Fibroblast of skin of right biceps (primary cell): ENCODE results near the gene SAMD10.
"Not testable (repeated sequence)": the region's sequence is repeated elsewhere in the genome, so short reads cannot be mapped to it uniquely, and the experiment has no call there.

ENCODE experiments used
- DNase-seq: peaks from one replicate; pipeline ENCODE4 v3.0.0-alpha.2; 2013

Gene SAMD10

DNA sequence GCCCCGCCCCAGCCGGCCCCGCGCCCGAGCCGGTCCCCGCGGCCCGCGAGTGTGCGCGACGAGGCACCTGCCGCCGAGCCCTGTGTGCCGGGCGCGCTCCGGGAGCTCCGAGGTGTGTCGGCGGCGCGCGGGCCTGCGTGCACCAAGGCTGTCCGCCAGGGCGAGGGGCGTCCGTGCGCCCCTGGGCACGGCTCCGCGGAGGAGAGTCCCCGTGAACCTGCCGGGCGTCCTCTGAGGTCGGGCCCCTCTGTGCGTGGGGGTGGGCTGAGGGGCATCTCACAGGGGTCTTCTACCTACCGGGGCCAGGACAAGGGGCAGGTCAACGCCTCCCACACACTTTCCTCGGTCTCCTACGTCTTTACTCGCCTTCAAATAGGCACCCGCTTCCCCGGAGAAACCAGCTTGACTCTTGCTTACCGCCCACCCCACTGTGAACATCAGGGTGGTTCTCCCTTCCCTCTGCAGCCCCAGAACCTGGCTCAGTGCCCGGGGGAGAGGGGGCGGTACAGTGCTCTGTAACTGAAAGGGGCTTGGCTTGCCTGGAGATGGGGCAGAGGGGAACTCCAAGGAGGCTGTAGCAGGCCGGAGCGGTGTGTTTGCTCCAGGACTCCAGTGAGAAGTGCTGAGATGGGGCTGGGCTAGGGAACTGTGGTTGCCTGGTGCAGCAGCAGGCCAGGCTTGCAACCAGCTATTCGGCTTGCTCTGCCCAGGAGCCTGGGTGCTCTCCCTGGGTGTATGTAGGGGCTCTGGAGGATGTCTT is at the start of gene SAMD10:
Gene SAMD10, minus strand, starts transcription at position 86 of the 760 bp plus-strand sequence. CDS start 175 bp downstream, outside the sequence.
- peak; percentile 46 for DNase-seq

DNA sequence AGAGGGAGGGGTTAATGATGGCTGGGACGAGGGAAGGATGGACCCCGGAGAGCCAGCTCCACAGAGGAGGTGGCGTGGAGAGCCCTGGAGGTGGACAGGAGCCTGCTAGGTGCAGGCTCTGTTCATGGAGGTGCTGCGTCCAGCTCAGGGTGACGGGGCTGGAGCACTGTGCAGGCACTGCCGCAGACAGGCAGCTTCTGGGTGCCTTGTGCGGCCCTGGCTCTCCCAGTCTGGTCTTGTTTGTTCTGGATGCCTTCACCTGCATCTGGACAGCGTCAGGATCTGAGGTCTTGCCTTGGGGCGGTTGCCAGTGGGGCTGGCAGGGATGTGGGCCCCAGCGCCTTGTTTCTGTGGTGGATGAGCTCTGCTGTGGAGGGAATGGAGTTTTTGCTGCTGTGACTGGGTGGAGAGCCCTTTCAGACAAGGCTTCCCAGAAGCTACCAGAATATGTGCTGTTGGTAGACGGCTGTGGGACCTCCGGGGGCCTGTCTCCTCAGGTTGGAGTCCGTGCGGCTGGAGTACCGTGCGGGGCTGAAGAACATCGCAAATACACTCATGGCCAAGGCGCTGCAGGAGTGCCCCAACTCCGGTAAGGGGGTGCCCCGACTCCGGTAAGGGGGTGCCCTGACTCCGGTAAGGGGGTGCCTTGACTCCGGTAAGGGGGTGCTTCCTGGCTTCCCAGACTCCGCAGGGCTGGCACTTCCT is 48.7 kb upstream of the SAMD10 start:
- no peak for DNase-seq

DNA sequence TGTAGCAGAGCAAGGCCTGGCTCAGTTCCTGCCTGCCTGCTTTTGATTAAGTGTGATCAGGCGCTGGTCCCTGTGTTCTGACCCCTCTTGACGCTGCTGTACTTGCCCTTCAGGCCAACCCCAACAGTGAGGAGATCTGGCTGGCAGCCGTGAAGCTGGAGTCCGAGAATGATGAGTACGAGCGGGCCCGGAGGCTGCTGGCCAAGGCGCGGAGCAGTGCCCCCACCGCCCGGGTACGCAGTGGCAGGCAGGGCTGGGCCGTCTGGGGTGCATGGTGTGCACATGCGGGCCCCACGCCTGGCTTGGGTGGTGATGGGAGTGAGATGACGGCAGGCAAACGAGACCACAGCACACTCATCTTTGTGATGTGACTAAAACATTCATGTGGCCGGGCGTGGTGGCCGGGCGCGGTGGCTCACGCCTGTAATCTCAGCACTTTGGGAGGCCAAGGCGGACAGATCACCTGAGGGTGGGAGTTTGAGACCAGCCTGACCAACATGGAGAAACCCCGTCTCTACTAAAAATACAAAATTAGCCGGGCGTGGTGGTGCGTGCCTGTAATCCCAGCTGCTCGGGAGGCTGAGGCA is 46.5 kb upstream of the SAMD10 start:
- no peak for DNase-seq

DNA sequence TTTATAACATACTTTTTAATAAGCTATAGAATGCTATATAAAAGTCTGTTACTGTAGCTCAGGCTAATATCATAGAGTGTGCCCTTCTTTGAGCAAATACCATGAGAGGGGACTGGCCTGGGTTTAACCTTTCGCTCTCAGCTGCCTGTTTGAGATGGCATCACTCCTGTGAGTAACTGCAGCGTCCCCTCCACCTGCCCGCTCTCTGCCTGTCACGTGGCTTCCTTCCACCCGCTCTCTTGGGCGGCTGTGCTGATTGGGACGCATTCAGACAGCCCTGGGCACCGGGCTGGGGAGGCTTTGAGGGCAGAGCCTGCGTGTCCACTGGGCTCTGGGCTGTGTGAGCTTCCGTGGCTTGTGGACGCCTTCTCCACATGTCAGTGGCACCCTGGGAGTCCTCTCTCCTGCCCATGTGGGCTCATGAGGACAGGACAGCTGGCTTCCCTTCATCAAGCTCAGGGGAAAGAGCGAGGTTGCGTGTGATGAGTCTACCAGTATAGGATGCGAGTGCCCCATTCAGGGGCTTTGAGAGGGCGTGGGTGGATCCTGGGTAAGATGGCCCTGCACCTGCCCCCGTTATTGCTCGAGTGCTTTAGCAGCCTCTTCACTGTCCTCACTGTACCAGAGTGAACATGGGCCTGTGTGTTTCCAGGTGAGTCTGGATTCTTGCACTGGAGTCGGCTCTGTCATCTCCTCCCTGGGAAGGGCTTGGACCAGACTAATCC is 45.8 kb upstream of the SAMD10 start:
- DNase-seq = no peak

DNA sequence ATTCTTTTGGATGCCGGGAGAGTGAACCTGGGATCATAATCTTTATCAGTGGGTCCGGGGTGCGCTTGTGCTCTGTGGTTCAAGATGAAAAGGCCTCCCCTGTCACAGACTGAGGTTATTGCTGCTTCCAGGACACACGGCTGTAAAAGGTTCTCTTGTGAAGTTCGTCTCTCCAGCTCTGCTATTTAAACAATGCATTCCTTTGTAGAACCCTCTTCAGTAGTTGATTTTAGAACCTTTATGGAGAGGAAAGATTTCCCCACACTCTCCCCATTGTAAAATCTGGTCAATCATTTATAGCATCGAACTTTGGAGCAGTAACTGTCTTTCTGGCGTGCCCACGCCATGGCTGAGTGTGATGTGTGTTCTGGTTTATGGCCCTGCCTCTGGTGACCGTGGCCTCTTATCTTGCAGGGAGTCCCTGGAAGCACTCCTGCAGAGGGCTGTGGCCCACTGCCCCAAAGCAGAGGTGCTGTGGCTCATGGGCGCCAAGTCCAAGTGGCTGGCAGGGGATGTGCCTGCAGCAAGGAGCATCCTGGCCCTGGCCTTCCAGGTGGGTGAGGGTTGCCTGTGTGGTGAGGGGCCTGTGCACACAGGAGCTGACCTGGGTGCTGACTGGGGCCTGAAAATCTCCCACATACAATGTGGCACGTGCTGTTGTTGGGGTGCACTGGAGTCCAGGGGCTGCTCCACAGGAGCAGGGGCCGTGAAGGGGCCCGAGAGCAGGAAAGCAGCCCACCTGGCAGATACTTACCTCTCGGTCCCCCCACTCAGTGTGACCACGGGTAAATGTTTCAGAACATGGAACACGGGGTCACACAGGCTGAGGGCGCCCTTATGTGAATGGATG is 44.9 kb upstream of the SAMD10 start:
- DNase-seq = no peak

DNA sequence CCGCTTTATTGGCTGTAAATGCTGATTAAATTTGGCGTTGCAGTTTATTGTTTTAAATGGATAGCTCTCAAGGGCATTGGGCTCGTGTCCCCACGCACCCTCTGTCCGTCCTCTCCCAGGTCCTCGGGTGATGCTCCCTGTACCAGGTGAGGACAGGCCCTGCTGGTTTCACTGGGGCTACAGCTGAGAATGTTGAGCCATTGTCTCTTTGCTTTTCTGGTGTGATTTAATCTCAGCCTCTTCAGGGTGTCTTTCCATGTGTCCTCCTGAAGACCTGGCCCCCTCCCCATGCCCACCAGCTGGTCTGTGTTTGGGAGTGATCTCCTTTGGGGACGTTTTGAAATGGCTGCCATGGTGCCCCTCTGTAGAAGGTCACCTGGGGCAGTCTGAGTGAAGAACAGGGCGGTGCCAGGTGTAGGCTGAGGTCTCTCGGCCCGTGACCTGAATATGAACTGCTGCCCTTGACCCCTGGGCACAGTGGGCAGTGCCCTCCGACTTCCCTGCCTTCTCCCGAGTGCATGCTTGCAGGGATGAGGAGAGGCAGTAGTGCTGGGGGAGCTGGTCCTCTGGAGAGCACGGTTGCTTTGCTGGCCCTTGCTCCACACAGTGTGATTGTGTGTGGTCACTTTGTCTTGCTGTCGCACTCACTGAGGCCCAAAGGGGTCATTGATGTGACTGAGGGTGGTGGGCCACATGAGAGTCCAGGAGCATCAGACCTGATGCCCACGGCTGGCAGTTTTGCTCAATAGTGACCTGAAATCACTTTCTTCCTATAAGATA is 44.1 kb upstream of the SAMD10 start:
- DNase-seq = no peak

DNA sequence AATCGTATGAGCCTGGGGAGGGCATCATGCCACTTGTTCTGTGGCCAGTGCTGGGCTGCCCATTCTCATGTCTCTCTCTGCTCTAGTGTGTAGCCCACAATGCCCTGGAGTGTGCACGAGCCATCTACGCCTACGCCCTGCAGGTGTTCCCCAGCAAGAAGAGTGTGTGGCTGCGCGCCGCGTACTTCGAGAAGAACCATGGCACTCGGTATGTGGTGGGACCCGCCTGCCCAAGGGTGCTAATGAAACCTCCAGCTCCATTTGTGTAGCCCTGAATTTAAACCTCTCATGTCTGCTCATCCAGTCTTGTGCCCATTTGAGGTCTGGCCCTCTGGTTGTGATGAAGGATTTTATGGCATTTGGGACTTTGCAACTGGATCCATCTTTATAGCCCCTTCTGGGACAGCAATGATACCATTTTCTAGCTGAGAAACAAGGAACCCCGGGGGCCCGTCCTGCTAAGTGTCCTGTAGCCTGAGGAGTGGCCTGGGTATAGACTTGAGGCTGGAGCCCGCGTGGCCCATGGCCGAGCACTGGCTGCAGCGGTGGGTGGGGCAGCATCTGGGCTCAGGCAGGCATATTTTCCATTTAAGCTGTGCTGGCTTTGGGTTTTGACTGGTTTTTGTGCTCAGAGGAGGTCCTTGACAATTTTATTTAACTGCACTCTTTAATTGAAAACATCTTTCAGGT is 43.4 kb upstream of the SAMD10 start:
- no peak for DNase-seq

DNA sequence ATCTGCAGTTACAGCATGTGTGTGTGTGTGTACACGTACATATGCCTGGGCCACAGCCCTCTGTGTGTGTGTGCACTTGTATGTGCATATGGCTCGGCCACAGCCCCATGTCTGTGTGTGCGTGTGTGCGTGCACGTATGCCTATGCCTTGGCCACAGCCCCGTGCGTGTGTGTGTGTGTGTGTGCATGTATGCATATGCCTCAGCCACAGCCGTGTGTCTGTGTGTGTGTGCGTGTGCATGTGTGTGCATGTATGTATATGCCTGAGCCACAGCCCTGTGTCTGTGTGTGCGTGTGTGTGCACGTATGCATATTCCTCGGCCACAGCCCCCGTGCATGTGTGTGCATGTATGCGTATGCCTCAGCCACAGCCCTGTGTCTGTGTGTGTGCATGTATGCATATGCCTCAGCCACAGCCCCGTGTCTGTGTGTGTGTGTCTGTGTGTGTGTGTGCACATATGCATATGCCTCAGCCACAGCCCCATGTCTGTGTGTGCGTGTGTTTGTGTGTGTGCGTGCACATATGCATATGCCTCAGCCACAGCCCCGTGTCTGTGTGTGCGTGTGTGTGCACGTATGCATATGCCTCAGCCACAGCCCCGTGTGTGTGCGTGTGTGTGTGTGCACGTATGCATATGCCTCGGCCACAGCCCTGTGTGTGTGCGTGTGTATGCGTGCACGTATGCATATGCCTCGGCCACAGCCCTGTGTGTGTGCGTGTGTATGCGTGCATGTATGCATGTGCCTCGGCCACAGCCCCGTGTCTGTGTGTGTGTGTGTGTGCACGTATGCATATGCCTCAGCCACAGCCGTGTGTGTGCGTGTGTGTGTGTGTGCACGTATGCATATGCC is 41.9 kb upstream of the SAMD10 start:
- DNase-seq = no peak

DNA sequence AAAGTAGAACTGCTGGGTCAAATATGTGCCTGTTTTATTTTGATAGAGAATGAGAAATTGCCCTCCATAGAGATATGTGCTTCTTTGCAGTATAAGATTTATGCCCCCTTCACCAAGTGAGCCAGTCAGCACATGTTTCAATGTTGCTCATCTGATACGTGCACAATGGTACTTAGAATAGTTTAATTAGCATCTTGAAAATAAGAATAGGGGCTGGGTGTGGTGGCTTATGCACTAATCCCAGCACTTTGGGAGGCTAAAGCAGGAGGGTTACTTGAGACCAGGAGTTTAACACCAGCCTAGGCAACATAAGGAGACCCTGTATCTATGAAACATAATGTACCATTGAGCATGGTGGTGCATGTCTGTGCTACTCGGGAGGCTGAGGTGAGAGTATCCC is 36.2 kb upstream of the SAMD10 start:
- no peak for DNase-seq

DNA sequence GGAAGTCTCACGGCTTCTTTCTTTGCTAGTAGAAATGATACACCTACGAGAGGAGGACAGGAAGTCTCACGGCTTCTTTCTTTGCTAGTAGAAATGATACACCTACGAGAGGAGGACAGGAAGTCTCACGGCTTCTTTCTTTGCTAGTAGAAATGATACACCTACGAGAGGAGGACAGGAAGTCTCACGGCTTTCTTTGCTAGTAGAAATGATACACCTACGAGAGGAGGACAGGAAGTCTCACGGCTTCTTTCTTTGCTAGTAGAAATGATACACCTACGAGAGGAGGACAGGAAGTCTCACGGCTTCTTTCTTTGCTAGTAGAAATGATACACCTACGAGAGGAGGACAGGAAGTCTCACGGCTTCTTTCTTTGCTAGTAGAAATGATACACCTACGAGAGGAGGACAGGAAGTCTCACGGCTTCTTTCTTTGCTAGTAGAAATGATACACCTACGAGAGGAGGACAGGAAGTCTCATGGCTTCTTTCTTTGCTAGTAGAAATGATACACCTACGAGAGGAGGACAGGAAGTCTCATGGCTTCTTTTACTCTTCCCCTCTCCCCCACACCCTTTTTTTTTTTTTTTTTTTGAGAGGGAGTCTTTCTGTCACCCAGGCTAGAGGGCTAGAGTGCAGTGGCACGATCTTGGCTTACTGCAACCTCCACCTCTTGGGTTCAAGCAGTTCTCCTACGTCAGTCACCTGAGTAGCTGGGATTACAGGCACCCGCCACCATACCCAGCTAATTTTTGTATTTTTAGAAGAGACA is 33.1 kb upstream of the SAMD10 start:
- DNase-seq = not testable (repeated sequence)

DNA sequence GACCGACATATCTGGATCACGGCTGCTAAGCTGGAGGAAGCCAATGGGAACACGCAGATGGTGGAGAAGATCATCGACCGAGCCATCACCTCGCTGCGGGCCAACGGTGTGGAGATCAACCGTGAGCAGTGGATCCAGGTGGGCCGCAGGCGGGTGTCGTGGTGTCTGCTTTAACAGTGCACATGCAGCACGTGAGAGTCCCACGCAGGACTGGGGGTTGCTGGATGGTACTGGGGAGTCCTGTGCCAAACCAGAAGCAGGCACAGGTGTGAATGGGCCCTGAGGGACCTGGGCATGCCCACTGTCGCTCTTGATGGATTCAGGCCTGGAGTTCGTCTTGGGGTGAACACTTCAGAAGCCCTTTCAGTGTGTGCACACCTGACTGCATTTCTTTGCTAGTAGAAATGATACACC is 31.9 kb upstream of the SAMD10 start:
- DNase-seq = no peak

DNA sequence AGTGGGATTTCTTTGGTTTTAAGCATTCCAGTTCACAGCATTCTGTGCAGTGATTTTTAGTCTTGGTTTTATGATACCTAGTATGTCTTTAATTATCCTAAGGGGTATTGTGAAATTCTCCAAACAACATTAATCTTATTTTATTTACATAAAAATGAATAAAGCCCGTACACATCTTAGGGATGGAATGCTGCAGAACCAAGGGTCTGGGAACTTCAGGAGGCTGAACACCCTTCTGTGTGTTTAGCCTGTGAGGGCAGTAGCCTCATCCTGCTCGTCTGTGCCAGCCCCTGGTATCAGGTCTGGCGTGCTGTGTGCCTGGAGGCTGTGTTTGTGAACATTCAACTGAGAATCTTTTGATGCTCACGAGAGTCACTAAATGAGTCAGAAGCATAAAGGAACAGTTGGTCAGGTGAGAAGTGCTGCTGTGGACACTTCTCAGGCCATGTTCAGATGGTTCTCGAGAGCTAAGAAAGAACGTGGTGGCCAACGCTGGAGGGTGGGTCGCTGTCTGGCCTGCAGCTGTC is 31.3 kb upstream of the SAMD10 start:
- DNase-seq = peak; percentile 6

DNA sequence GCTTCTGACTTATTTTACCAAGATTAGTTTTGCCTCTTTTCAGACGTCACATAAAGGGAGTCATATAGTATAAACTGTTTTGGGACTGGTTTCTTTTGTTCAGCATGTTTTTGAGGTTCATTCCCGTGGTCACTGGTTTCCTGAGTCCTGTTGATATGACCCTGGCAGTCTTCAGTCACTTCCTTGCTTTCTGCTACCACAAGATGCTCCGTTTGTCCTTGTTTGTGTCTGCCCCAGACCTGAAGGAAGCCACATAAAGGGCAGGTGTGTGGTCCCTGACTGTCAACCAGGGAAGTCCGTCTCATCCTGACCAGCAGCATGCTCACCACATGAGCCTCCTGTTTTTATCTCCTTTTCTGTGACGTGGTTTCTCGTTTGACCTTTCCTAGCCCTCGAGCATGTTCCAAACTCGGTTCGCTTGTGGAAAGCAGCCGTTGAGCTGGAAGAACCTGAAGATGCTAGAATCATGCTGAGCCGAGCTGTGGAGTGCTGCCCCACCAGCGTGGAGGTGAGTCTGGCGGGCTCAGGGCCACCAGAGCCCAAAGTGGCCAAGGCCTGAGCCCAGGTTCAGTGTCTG is 30.5 kb upstream of the SAMD10 start:
- no peak for DNase-seq

DNA sequence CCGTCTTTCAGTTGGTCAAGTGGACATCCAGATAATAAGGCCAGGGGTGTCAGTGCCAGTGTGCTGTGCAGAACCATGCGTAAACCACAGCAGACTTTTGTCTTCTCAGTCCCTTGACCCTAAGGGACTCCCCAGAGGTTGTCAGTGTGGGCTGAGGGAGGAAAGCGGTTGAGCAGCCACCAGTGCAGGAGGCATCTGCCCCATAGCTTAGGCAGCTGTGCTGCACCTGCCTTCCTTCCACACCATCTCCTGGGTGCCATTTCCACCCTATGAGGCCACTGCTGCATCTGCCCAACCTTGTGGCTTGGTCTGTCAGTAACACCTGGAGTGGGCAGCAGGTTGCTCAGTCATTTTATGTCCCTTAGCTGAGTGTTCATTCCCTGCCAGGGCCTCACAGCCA is 27.5 kb upstream of the SAMD10 start:
- no peak for DNase-seq

DNA sequence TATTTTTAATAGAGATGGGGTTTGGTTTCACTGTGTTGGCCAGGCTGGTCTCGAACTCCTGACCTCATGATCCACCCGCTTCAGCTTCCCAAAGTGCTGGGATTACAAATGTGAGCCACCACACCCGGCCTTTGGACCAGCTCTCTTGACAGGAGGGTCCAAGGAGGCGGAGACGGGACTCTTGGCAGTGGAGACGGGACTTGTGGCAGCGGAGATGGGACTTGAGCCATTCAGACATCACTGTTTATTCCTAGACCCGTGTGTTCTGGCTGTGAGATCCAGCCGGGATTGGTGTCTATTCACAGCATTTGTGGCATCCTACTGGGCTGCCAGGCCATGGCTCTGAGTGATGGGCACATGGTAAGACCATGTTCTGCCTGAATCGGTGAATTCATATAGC is 27.0 kb upstream of the SAMD10 start:
- DNase-seq = no peak

DNA sequence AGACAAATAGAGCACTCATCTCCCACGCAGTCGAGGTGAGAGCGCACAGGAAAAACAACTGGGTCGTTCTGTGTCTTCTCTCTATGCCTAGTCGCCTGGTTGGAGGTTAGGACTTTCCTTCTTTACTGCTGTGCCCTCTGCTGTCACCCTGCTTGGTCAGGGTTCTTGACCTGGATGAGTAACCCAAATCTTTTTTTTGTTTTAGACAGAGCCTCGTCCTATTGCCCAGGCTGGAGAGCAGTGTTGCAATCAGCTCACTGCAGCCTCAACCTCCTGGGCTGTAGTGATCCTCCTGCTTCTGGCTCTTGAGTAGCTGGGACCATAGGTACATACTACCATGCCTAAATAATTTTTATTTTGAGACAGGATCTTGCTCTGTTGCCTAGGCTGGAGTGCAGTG is 26.0 kb upstream of the SAMD10 start:
- DNase-seq = no peak

DNA sequence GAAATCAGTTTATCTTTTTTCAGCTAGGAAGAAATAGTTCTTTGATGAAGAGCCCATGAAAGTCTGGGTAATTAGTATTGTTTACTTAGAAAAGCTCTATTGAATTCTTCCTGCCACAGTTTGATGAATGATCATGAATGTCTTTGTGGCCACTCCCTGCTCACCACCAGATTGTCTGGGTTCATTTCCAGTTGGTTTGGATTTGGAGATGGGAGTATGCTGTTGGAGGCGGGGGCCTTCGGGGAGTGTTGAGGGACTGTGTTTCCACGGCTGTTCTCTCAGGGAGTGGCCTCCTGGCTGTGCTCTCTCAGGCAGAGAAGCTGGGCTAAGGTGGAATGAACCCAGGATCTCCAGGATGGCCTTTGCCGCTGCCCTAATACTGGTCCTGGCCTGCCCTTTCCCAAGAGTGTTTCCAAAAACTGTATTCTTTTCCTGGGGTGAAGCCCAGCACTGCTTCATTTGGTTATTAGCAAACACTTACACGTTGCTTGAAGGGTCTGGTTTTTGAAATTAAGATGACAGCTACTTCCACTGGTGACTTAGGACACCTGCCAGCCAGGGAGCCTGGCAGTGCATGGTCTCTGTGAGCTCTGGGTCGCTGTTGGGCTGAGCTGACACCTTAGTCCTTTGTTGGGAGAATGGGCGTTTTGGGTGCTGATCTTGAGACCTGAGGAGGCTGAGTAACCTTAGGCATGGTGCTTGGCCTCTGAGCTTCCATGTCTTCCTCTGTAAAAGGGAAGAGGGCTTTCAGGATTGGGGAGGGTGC is 24.7 kb upstream of the SAMD10 start:
- DNase-seq = no peak

DNA sequence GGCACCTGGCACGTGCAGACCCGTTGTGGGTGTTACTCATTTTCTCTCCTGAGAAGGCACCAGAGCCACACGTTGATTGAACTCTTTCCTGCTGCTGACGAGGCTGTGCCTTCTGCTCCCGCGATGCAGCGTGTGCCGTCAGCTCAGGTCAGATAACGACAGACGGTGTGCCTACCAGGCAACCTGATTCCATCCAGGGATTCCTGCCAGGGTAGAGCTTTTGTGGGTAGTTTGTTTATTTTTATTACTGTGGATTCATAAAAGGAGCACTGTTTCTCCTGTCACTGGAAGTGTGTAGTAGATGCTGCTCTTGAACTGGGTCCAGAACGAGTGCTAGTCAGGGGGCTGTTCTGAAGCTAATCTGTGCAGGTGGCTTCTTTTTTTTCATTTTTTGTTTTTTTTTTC is 22.2 kb upstream of the SAMD10 start:
- no peak for DNase-seq
